ENCODE measurements around the gene PTHLH. TPM values are rescaled to one million over a fixed set of nuclear protein-coding genes. Genes with fewer than 3 reads are reported as not detected.

The PTHLH gene
- total RNA-seq, 2 donors from 2014 or later = not detected

GRCh38 chr12:27987331-27987730 lies 14.8 kb upstream of the PTHLH start:
- no peaks in the 10 kb centered on the region for H3K9me3 Mint-ChIP-seq
- peaks cover 22% of the 10 kb centered on the region for H3K27me3 Mint-ChIP-seq
- no peaks in the 10 kb centered on the region for H3K36me3 Mint-ChIP-seq (ENCODE audit: low read depth)
- H3K4me3 Mint-ChIP-seq = no peak overlapping the region
- H3K4me1 Mint-ChIP-seq = no peaks in the 10 kb centered on the region
- ATAC-seq (replicated peaks) = no peak
- no peak overlapping the region for H3K27ac Mint-ChIP-seq

GRCh38 chr12:27984275-27984674 lies 11.7 kb upstream of the PTHLH start:
- no peaks in the 10 kb centered on the region for H3K9me3 Mint-ChIP-seq
- H3K4me1 Mint-ChIP-seq = no peaks in the 10 kb centered on the region
- no peak for ATAC-seq (replicated peaks)
- no peak overlapping the region for H3K4me3 Mint-ChIP-seq
- H3K36me3 Mint-ChIP-seq (ENCODE audit: low read depth) = no peaks in the 10 kb centered on the region
- H3K27ac Mint-ChIP-seq = no peak overlapping the region
- peaks cover 24% of the 10 kb centered on the region for H3K27me3 Mint-ChIP-seq

- no peak for ATAC-seq (replicated peaks)
These were observed 10.4 kb upstream of the PTHLH start for GRCh38 chr12:27982951-27983350.

GRCh38 chr12:27982385-27982784 lies 9.9 kb upstream of the PTHLH start:
- H3K4me3 Mint-ChIP-seq = no peak overlapping the region
- peaks cover 38% of the 10 kb centered on the region for H3K27me3 Mint-ChIP-seq
- H3K4me1 Mint-ChIP-seq = no peaks in the 10 kb centered on the region
- H3K27ac Mint-ChIP-seq = no peak overlapping the region
- no peaks in the 10 kb centered on the region for H3K9me3 Mint-ChIP-seq
- ATAC-seq (replicated peaks) = no peak
- no peaks in the 10 kb centered on the region for H3K36me3 Mint-ChIP-seq (ENCODE audit: low read depth)

More at GRCh38 chr12:27982951-27983350, 10.4 kb upstream of the PTHLH start:
- peaks cover 33% of the 10 kb centered on the region for H3K27me3 Mint-ChIP-seq
- H3K4me3 Mint-ChIP-seq = no peak overlapping the region
- no peaks in the 10 kb centered on the region for H3K36me3 Mint-ChIP-seq (ENCODE audit: low read depth)
- H3K9me3 Mint-ChIP-seq = no peaks in the 10 kb centered on the region
- no peaks in the 10 kb centered on the region for H3K4me1 Mint-ChIP-seq
- no peak overlapping the region for H3K27ac Mint-ChIP-seq

- H3K27ac Mint-ChIP-seq = no peak overlapping the region
- H3K9me3 Mint-ChIP-seq = no peaks in the 10 kb centered on the region
- H3K27me3 Mint-ChIP-seq = peaks cover 40% of the 10 kb centered on the region
- H3K36me3 Mint-ChIP-seq (ENCODE audit: low read depth) = no peaks in the 10 kb centered on the region
- ATAC-seq (replicated peaks) = peak; percentile 28
- no peak overlapping the region for H3K4me3 Mint-ChIP-seq
- H3K4me1 Mint-ChIP-seq = no peaks in the 10 kb centered on the region
These were observed 9.3 kb upstream of the PTHLH start for GRCh38 chr12:27981874-27982273.

- Mint-ChIP-seq H3K4me3 (no peak overlapping the region), H3K9me3 (no peaks in the 10 kb centered on the region), H3K27me3 (peaks cover 53% of the 10 kb centered on the region), H3K27ac (no peak overlapping the region), H3K4me1 (no peaks in the 10 kb centered on the region), H3K36me3 (ENCODE audit: low read depth) (no peaks in the 10 kb centered on the region)
- ATAC-seq (replicated peaks) = no peak
These were observed 6.6 kb upstream of the PTHLH start for GRCh38 chr12:27979145-27979544.

GRCh38 chr12:27975222-27976136 lies 2.9 kb upstream of the PTHLH start:
- H3K4me3 Mint-ChIP-seq = peak overlapping the region; percentile 58
- H3K27ac Mint-ChIP-seq = no peak overlapping the region
- H3K36me3 Mint-ChIP-seq (ENCODE audit: low read depth) = no peaks in the 10 kb centered on the region
- peaks cover 69% of the 10 kb centered on the region for H3K27me3 Mint-ChIP-seq
- peak; percentile 73 for ATAC-seq (replicated peaks)
- H3K9me3 Mint-ChIP-seq = no peaks in the 10 kb centered on the region
- H3K4me1 Mint-ChIP-seq = no peaks in the 10 kb centered on the region

- ATAC-seq (replicated peaks) = peak; percentile 3
- H3K27ac Mint-ChIP-seq = no peak overlapping the region
- peaks cover 3% of the 10 kb centered on the region for H3K4me1 Mint-ChIP-seq
- peak overlapping the region; percentile 58 for H3K4me3 Mint-ChIP-seq
- H3K27me3 Mint-ChIP-seq = peaks cover 68% of the 10 kb centered on the region
- peaks cover 2% of the 10 kb centered on the region for H3K36me3 Mint-ChIP-seq (ENCODE audit: low read depth)
- H3K9me3 Mint-ChIP-seq = no peaks in the 10 kb centered on the region
These were observed 2.2 kb upstream of the PTHLH start for GRCh38 chr12:27974735-27975221.

- Mint-ChIP-seq H3K27ac (no peak overlapping the region), H3K4me1 (peaks cover 9% of the 10 kb centered on the region), H3K4me3 (no peak overlapping the region), H3K36me3 (ENCODE audit: low read depth) (peaks cover 6% of the 10 kb centered on the region), H3K9me3 (no peaks in the 10 kb centered on the region), H3K27me3 (peaks cover 66% of the 10 kb centered on the region)
- ATAC-seq (replicated peaks) = no peak
These were observed 956 bp upstream of the PTHLH start for GRCh38 chr12:27973487-27973890.

- Mint-ChIP-seq H3K27ac (no peak overlapping the region), H3K9me3 (no peaks in the 10 kb centered on the region), H3K36me3 (ENCODE audit: low read depth) (peaks cover 6% of the 10 kb centered on the region), H3K4me3 (peak overlapping the region; percentile 60), H3K4me1 (peaks cover 13% of the 10 kb centered on the region), H3K27me3 (peaks cover 58% of the 10 kb centered on the region)
- ATAC-seq (replicated peaks) = no peak
These were observed 927 bp downstream of the PTHLH start for GRCh38 chr12:27971606-27972005.

- Mint-ChIP-seq H3K27ac (no peak overlapping the region), H3K9me3 (no peaks in the 10 kb centered on the region), H3K27me3 (peaks cover 55% of the 10 kb centered on the region), H3K36me3 (ENCODE audit: low read depth) (peaks cover 6% of the 10 kb centered on the region), H3K4me3 (peak overlapping the region; percentile 60), H3K4me1 (peaks cover 13% of the 10 kb centered on the region)
- ATAC-seq (replicated peaks) = no peak
These were observed 1.4 kb downstream of the PTHLH start for GRCh38 chr12:27971121-27971489.

- H3K9me3 Mint-ChIP-seq = no peaks in the 10 kb centered on the region
- H3K4me3 Mint-ChIP-seq = peak overlapping the region; percentile 85
- peaks cover 6% of the 10 kb centered on the region for H3K36me3 Mint-ChIP-seq (ENCODE audit: low read depth)
- ATAC-seq (replicated peaks) = peak; percentile 33
- no peak overlapping the region for H3K27ac Mint-ChIP-seq
- H3K27me3 Mint-ChIP-seq = peaks cover 53% of the 10 kb centered on the region
- peaks cover 13% of the 10 kb centered on the region for H3K4me1 Mint-ChIP-seq
These were observed 2.0 kb downstream of the PTHLH start for GRCh38 chr12:27970401-27971120.

- H3K27me3 Mint-ChIP-seq = peaks cover 58% of the 10 kb centered on the region
- H3K9me3 Mint-ChIP-seq = no peaks in the 10 kb centered on the region
- H3K4me3 Mint-ChIP-seq = peak overlapping the region; percentile 85
- H3K27ac Mint-ChIP-seq = peak overlapping the region; percentile 74
- peak; percentile 73 for ATAC-seq (replicated peaks)
- H3K36me3 Mint-ChIP-seq (ENCODE audit: low read depth) = peaks cover 6% of the 10 kb centered on the region
- peaks cover 13% of the 10 kb centered on the region for H3K4me1 Mint-ChIP-seq
These were observed 2.7 kb downstream of the PTHLH start for GRCh38 chr12:27969624-27970400.

- Mint-ChIP-seq H3K27ac (peak overlapping the region; percentile 74), H3K36me3 (ENCODE audit: low read depth) (peaks cover 6% of the 10 kb centered on the region)
These were observed 3.4 kb downstream of the PTHLH start for GRCh38 chr12:27968972-27969623.

More at GRCh38 chr12:27968972-27969623, 3.4 kb downstream of the PTHLH start:
- Mint-ChIP-seq H3K27me3 (peaks cover 61% of the 10 kb centered on the region), H3K9me3 (no peaks in the 10 kb centered on the region), H3K4me1 (peaks cover 13% of the 10 kb centered on the region), H3K4me3 (peak overlapping the region; percentile 85)
- ATAC-seq (replicated peaks) = peak; percentile 16
